Thoracic aorta (tissue), 2 donors: ENCODE results near the gene ANKRD24. TPM values are rescaled to one million over a fixed set of nuclear protein-coding genes. Genes with fewer than 3 reads are reported as not detected.
"Not testable (repeated sequence)": the region's sequence is repeated elsewhere in the genome, so short reads cannot be mapped to it uniquely, and the experiment has no call there.

Source experiments
- ATAC-seq: fragments of 150-250 bp; one replicate; pipeline ENCODE4 v1.8.0; 2017; ENCODE audit warnings: low read depth; ENCODE audit not compliant: insufficient number of reproducible peaks, low FRiP score
- DNase-seq: peaks from one replicate; pipeline ENCODE4 v3.0.0-alpha.2; 2020; ENCODE audit warnings: low spot score
- H3K27ac ChIP-seq, 2 donors: fragments of 200-600 bp; sonication (generic); 1 replicate in 1 of 2; 2 replicates in 1 of 2; pipeline ENCODE4 v1.5.1; 2016; ENCODE audit warnings: mild to moderate bottlenecking in 2 of 2, moderate library complexity in 2 of 2
- H3K27me3 ChIP-seq: fragments of 200-600 bp; sonication (generic); replicated peaks from 2 replicates; pipeline ENCODE4 v1.6.0; 2016; ENCODE audit warnings: mild to moderate bottlenecking; ENCODE audit not compliant: insufficient read depth
- H3K36me3 ChIP-seq: fragments of 200-600 bp; sonication (generic); one replicate; pipeline ENCODE4 v1.5.1; 2016
- H3K4me1 ChIP-seq, 2 donors: fragments of 200-600 bp; sonication (generic); 1 replicate in 1 of 2; 2 replicates in 1 of 2; pipeline versions ENCODE4 v1.5.1 to v1.6.0; 2016; ENCODE audit warnings: low read depth in 2 of 2, mild to moderate bottlenecking in 1 of 2; ENCODE audit not compliant: control insufficient read depth in 1 of 2
- H3K4me3 ChIP-seq: fragments of 200-600 bp; sonication (generic); 2 replicates; pipeline ENCODE4 v1.5.1; 2016; ENCODE audit warnings: mild to moderate bottlenecking
- H3K9me3 ChIP-seq: fragments of 200-600 bp; sonication (generic); 2 replicates; pipeline ENCODE4 v1.5.1; 2016
- total RNA-seq, 2 donors: library from RNA; depleted of rRNA; stranded (reverse); fragments of >200 nt; gene quantifications; one replicate each; pipeline versions ENCODE4 v1.1.0 to v1.2.3, GENCODE V29; 2016
- TF ChIP-seq, protein P1 (sequence below): fragments of 200-600 bp; sonication (generic); IDR thresholded peaks from one replicate; pipeline ENCODE4 v1.5.1; 2019; ENCODE audit warnings: antibody characterized with exemption

The ANKRD24 gene
- total RNA-seq, 2 donors from 2014 or later: 0.28 to 1.1 TPM

GRCh38 chr19:4186087-4186993 lies 3.9 kb downstream of the ANKRD24 start:
- TF ChIP-seq, protein P1, sequence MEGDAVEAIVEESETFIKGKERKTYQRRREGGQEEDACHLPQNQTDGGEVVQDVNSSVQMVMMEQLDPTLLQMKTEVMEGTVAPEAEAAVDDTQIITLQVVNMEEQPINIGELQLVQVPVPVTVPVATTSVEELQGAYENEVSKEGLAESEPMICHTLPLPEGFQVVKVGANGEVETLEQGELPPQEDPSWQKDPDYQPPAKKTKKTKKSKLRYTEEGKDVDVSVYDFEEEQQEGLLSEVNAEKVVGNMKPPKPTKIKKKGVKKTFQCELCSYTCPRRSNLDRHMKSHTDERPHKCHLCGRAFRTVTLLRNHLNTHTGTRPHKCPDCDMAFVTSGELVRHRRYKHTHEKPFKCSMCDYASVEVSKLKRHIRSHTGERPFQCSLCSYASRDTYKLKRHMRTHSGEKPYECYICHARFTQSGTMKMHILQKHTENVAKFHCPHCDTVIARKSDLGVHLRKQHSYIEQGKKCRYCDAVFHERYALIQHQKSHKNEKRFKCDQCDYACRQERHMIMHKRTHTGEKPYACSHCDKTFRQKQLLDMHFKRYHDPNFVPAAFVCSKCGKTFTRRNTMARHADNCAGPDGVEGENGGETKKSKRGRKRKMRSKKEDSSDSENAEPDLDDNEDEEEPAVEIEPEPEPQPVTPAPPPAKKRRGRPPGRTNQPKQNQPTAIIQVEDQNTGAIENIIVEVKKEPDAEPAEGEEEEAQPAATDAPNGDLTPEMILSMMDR: peak; percentile 43
- DNase-seq (no peak), ATAC-seq (no peak)
- Histone ChIP-seq H3K36me3 (no peaks in the 10 kb centered on the region), H3K4me3 (no peak overlapping the region), H3K4me1 (peaks cover 4 to 12% of the 10 kb centered on the region in 2 donors), H3K9me3 (no peaks in the 10 kb centered on the region), H3K27ac (no peak overlapping the region), H3K27me3 (no peaks in the 10 kb centered on the region)

- Histone ChIP-seq H3K9me3 (no peaks in the 10 kb centered on the region), H3K4me3 (no peak overlapping the region), H3K27me3 (no peaks in the 10 kb centered on the region), H3K36me3 (no peaks in the 10 kb centered on the region), H3K4me1 (peaks cover 0 to 6% of the 10 kb centered on the region in 2 donors), H3K27ac (no peak overlapping the region)
- no peak for DNase-seq
- TF ChIP-seq, protein P1: no peak
- ATAC-seq: no peak
Measured at GRCh38 chr19:4187313-4188122, 5.0 kb downstream of the ANKRD24 start.

DNA sequence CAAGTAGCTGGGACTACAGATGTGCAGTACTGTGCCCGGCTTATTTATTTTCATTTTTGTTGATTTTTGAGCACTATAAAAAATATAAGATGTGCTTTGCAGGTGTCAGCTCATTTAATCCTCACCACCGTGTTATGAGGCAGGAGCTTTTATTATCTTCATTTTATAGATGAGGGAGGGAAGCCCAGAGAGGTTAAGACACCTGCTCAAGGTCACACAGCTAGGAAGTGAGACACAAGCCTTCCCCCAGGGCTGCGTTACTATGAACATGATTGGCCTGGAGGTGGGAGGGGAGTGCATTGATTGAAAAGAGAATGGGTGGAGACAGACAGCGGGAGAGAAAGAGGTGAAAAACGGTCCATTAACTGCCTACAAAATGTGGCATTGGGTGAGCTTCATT lies 7.2 kb downstream of the ANKRD24 start:
- Histone ChIP-seq H3K4me1 (no peaks in the 10 kb centered on the region), H3K36me3 (no peaks in the 10 kb centered on the region), H3K27ac (no peak overlapping the region), H3K4me3 (no peak overlapping the region), H3K27me3 (no peaks in the 10 kb centered on the region), H3K9me3 (no peaks in the 10 kb centered on the region)
- no peak for DNase-seq
- TF ChIP-seq, protein P1: no peak
- no peak for ATAC-seq

GRCh38 chr19:4192537-4192936 lies 10.0 kb downstream of the ANKRD24 start:
- not testable (repeated sequence) for H3K36me3 ChIP-seq, ATAC-seq, H3K27ac ChIP-seq, H3K4me1 ChIP-seq, DNase-seq, H3K4me3 ChIP-seq, H3K9me3 ChIP-seq
- H3K27me3 ChIP-seq: peaks cover 21% of the 10 kb centered on the region

DNA sequence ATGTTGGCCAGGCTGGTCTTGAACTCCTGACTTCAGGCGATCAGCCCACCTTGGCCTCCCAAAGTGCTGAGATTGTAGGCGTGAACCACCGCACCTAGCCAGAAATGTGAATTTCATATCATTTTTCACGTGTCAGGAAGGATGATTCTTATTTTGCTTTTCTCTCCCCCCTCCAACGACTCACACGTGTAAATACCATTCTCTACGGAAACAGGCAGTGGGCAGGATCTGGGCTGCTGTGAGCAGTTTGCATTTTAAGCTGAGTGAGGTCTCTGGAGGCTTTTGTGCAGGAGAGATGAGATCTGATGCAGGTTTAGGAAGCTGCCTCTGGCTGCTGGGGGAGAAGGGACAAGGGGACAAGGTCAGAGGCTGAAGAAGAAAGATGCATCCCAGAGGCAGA lies 11.9 kb downstream of the ANKRD24 start:
- no peaks in the 10 kb centered on the region for H3K36me3 ChIP-seq
- TF ChIP-seq, protein P1: no peak
- no peak overlapping the region for H3K4me3 ChIP-seq
- DNase-seq: no peak
- ATAC-seq: no peak
- H3K27me3 ChIP-seq: peaks cover 23% of the 10 kb centered on the region
- no peak overlapping the region for H3K27ac ChIP-seq
- peaks cover 0 to 10% of the 10 kb centered on the region in 2 donors for H3K4me1 ChIP-seq
- H3K9me3 ChIP-seq: no peaks in the 10 kb centered on the region
